GM19351 (cell line): Measurements from ENCODE around the gene ALX3.
A peak's percentile ranks its signal among the peaks of the same experiment; 100 is the strongest.
"Not testable (repeated sequence)": the region's sequence is repeated elsewhere in the genome, so short reads cannot be mapped to it uniquely, and the experiment has no call there.

Source experiments
- ATAC-seq: cut with Tn5 transposase; IDR thresholded peaks from one replicate; pipeline ENCODE4 v1.9.1; 2021; ENCODE audit warnings: mild to moderate bottlenecking, moderate library complexity; ENCODE audit not compliant: unreplicated experiment

The ALX3 gene

GRCh38 chr1:110089561-110090275 is 19.2 kb upstream of the ALX3 start:
- ATAC-seq, result no peak

DNA sequence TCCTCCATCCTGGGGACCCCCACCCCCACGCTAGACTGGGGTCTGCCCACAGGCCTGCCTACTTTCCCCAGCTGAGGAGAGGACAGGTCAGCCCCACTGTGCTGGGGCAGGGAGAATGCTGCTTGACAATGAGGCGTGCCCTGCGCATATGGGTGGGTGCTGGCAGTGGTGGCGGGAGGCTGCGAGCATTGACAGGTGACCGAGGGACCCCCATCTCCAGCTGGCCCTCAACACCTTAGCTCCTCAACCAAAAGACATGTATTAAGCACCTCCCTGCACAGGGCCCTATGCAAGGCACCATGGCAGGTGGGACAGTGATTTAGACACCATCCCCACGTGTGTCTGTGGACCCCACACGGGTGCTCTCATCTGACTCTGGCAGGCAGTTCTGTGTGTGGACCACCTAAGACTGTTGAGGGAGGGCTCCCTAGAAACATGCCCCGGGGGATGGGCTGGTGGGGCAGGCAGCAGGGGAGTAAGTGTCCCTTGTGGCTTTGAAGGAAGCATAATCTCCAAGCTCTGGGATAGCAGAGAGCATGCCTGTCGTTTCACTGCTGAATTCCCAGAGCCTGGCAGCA is 18.4 kb upstream of the ALX3 start:
- ATAC-seq, result no peak

GRCh38 chr1:110087812-110088738 is 17.6 kb upstream of the ALX3 start:
- peak; percentile 70 for ATAC-seq

DNA sequence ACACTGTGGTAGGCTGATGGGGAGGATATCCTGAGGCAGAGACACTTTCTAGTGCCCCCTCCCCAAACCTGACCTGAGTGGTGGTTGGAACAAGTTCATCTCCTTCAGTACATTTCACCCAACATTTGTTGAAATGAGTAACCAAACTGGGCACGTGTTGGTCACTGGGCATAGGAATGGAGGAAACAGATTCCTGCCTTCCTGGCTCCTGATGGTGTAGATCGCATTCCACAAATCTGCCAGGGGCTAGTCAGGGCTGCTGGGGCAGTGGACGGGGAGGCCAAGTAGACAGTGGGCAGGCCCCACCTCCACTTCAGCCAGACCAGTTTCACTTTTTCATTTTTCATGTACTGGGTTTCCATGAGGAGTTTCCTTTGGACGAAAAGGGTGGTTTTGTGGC is 16.5 kb upstream of the ALX3 start:
- no peak for ATAC-seq

DNA sequence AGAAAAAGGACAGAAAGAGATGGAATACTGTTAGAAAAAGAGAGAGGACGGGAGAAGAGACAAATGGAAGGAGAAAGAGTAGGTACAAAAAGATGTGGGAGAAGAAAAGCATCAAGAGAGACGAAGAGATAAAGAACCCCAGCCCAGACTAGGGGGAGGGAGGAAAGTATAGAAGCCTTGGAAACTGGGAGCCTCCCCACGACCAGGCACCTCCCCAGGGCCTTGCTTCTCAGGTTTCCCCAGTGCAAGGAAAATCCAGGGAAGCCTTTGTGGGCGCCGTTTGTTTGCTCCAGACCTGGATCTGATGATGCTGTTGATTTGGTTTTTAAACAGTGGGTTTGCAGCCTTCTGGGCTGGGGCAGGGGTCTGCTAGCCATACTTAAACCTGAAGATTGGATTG is 15.2 kb upstream of the ALX3 start:
- ATAC-seq, result no peak

DNA sequence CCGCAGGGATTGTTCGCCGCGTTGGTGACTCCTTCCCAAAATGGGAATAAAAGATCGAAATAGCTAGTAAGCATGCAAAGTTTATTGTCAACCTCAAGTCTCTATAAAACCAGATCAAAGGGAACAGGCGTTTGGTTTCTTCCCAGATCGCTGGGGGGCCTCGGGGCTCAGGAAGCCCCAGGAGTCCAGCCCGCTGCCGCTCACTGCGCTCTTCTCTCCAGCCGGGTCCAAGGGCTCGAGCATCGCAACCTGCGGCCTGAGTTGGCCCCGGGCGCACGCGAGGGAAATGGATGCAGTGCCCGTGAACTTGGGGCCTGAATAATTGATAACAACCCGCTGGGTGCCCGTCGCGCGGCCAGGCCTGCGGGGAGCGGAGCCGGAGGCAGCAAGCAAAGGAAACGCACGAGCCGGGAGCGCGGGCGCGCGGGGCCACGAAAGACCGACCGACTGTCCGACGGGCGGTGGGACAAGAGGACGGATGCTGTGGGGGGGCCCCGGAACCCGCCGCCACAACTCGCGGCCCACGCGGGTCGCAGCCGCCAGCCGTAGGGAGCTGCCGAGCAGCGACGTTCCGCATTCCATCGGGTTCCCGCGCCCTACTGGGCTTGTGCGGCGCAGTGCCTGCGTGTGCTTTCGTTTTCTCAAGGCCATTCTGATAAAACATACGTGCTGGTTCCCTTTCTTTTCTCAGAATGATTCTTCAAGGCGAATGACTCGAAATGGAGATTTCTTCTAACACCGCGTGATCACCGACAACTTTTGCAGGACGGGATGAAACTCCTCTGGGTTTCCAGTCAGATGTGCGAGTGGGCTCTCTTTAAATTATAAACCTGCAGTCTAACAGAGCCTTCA is 14.0 kb upstream of the ALX3 start:
- no peak for ATAC-seq

DNA sequence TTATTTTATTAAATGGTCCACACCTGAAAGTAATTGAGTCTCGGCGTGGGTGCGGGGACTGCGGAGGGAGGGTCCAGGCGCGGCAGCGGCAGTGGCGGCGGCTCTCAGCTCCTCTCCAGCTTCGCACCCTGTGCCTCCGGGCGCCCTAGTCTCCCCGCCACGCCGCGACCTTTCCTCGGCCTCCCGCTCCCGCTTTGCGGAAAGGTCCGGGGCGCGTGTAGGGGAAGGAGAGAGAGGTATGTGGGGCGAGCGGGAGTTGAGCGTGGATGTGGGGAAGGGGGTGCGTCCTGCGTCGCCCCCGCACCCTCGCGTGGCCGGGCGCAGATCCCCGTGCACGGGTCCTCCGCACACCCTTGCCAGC is 13.4 kb upstream of the ALX3 start:
- no peak for ATAC-seq

DNA sequence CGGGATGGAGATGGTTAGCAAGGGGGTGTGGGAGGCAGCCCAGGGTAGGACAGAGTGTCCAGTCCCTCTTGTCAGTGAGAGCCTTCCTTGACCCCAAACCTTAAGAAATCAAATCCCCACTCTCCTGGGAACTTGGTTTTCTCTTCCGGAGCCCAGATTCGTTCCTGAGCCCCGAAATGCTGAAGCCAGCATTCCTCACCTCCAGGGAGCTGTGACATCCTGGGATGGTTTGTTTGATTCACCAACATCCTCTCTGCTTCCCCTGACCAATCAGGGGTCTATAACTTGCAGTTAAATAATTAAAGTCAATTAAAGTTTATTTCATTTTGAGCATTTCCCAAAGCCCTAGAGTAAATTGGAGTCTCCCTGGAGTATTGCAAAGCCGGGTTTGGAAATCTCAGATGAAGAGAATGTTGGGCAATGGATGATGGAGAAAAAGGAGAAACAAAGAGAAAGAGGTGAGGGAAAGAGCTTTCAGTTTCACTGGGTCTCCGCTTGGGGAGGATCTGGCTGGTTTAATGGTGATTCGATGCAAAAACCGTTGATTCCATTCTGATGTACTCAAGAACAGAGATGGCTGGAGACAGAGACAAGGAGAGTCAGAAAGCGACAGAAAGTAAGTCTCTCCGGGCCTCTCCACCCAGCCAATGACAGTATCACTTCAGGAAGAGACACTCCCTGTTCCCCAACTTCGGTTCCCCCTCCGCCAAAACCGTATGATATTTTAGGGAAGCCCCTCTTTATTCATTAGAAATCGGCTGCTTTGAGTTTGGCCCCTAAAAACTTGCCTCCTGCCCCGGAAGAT is 12.8 kb upstream of the ALX3 start:
- no peak for ATAC-seq

GRCh38 chr1:110082477-110082876 is 12.0 kb upstream of the ALX3 start:
- ATAC-seq, result no peak

DNA sequence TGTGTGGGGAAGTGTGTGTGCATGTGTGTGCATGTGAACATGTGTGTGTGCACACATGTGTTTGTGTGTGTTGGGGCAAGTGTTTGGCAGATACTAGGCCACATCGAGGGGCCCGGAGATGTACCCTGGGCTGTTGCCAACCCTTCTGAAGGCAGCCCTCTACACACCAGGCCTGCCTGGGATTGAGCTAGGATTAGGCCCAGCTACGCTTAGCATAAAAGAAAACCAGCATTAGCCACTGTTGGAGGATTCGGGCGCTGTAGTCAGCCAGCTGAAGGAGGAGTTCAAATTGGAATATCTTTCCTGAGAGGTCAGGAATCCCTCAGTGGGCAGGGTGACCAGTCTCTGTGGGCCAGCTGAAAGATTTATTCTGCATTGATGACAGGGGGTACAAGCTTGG is 10.6 kb upstream of the ALX3 start:
- no peak for ATAC-seq

- ATAC-seq, result not testable (repeated sequence)
These were observed 9.5 kb upstream of the ALX3 start for GRCh38 chr1:110079995-110080394.

GRCh38 chr1:110076789-110077500 is 6.5 kb upstream of the ALX3 start:
- ATAC-seq, result no peak

DNA sequence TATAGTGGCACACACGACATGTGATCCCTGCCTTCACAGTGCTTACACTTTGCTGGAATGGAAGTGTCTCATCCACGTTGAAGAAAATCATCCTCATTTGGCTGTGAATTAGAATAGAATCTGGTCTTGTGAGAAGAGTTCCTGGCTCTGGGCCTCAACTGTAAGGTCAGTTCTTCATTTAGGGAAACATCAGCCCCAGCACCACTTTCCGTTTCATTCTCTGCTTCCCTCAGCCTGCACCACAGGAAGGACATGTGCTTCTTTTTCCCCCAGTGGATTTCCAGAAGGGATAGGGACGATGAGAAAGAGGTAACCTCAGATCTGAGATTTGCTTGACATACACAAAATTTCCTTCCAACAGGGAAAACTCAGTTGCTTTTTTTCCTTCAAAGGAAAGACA is 3.7 kb upstream of the ALX3 start:
- ATAC-seq, result no peak

DNA sequence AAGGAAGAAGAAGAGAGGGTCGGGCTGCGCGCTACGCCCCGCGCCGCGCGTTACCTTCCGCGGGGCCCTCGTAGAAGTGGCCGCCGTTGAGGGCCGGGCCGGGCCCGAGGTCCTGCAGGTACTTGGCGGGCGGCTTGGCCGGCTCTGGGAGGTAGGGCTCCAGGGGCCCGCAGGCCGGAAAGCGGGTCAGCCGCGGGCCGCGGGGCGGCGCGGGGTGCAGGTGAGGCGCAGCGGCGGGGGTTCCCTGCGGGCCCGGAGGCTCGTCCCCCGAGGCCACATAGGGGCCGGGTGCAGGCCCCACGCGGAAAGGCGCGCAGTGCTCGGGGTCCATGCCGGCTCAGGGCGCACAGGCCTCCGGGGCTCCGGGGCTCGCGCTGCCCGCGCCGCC is 196 bp downstream of the ALX3 start:
- no peak for ATAC-seq

- ATAC-seq, result no peak
These were observed 829 bp downstream of the ALX3 start for GRCh38 chr1:110069404-110070281.

DNA sequence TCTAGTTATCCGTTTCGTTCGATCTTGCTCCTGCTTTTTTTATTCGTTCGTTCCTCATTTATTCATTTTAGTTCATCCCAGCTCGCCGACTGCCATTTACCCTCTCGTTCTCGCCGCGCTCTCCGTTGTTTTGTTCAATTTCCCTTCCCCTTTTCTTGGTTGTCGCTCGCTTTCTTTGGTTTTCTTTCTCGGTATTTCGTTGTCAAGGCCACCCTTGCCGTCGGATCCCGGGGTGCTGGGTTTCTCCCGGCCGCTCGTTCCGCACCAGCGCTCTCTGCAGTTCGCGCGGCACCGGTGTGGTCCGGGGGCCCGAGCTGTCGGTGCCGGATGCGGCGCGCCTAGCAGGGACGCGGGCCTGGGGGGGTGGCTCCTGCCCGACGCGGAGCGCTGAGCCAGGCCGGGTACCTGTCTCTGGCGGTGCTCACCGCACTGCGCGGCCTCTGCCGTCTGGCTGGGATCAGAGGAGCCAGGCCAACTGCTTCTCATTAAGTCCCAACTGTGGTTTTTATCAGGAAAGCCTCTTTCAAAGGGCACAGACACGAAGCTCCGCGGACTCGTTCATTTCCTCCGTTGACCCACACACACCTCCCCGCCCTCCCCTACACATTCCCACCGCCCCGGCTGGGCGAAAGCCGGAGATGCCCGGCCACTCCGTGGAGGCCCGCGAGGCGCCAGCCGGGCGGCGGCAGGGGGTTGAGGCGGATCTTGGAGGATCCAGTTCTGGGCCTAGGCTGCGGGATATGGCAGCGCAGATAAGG is 1.6 kb downstream of the ALX3 start:
- no peak for ATAC-seq

GRCh38 chr1:110067893-110068645 is 2.4 kb downstream of the ALX3 start:
- ATAC-seq, result no peak
